Pancreas (tissue), 10 donors: ENCODE measurements around the gene CD4. TPM values are rescaled to one million over a fixed set of nuclear protein-coding genes. Genes with fewer than 3 reads are reported as not detected.

Source experiments
- ATAC-seq, 4 donors: fragments of 200-7000 bp; cut with Tn5 transposase; one replicate each; pipeline versions ENCODE4 v1.8.0 to v1.9.1; 2020; ENCODE audit warnings: mild to moderate bottlenecking in 4 of 4, moderate library complexity in 4 of 4
- DNase-seq, 6 donors: peaks; one replicate each; pipeline ENCODE4 v3.0.0-alpha.2; 2020
- FAIRE-seq: peaks from 2 replicates; lab custom pipeline; 2012; peaks lifted over from hg19 to GRCh38; lab: Jason Lieb, UNC
- H3K27ac ChIP-seq, 4 donors: fragments of 200-600 bp; sonication (generic); 1 replicate in 3 of 4; 2 replicates in 1 of 4; pipeline versions ENCODE4 v1.5.0 to v1.8.0; 2020
- H3K27me3 ChIP-seq, 4 donors: fragments of 200-600 bp; one replicate each; pipeline ENCODE4 v1.8.0; 2021
- H3K36me3 ChIP-seq, 3 donors: fragments of 200-600 bp; sonication (generic) in 1 of 3; one replicate each; pipeline versions ENCODE4 v1.5.0 to v1.8.0; 2020 to 2021
- H3K4me1 ChIP-seq, 3 donors: fragments of 200-600 bp; one replicate each; pipeline ENCODE4 v1.8.0; 2021
- H3K4me3 ChIP-seq, 4 donors: fragments of 200-600 bp; sonication (generic) in 2 of 4; one replicate each; pipeline versions ENCODE4 v1.5.0 to v1.8.0; 2020 to 2021
- H3K9me3 ChIP-seq, 4 donors: fragments of 200-600 bp; one replicate each; pipeline ENCODE4 v1.8.0; 2021
- WGBS, 2 donors: extraction: QIAGEN DNeasy Blood & Tissue Kit; methylation state at CpG; one replicate each; pipeline ENCODE4 v1.1.7; 2013; 5-methylcytosine and 5-hydroxymethylcytosine counted together
- intact Hi-C, 3 donors: fragments of 100-400 bp; cut with DNase I; formaldehyde crosslinking; loops; one replicate each; pipeline versions ENCODE4 v1.11.1 to v1.14.2; 2022
- polyA plus RNA-seq, 2 donors: library from polyadenylated mRNA; stranded (reverse); fragments of 200-250 nt; gene quantifications; one replicate each; pipeline ENCODE4 v1.2.3, GENCODE V29; 2013
- total RNA-seq, 6 donors: library from RNA; stranded (reverse); fragmentation: NEBNext Ultra II Directional in 4 of 6; extraction: Animal tissue kit (Norgen Biotek cat#: 25700) in 4 of 6; gene quantifications; one replicate each; pipeline versions ENCODE4 v1.2.1 to v1.2.4, GENCODE V29; 2021 to 2023
- TF ChIP-seq, protein P1 (sequence below), 4 donors: fragments of 200-600 bp; sonication (generic) in 3 of 4; IDR thresholded peaks; one replicate each; pipeline versions ENCODE4 v1.5.0 to v1.8.0; 2021; ENCODE audit warnings: antibody characterized with exemption in 4 of 4
- donor health status: healthy with polysubstance abuse.
- donor health status: DM: no; HTN: no; CAD: no; lungs with moderate emphysema.
- donor health status: DM: no; HTN: no; CAD: no.
- donor health status: control.
- donor health status: control.
- donor health status: Bipolar disorder and iron deficiency.
- donor health status: DM: yes; HTN: yes; CAD: no.
- donor health status: DM: no; HTN: no; CAD: no.
- donor health status: DM: no; HTN: no; CAD: no.
- donor health status: DM: yes; HTN: yes; CAD: no.

CD4 gene
- total and polyA plus RNA-seq, 8 donors = 1.2 to 19.9 (median 2.1) TPM

DNA sequence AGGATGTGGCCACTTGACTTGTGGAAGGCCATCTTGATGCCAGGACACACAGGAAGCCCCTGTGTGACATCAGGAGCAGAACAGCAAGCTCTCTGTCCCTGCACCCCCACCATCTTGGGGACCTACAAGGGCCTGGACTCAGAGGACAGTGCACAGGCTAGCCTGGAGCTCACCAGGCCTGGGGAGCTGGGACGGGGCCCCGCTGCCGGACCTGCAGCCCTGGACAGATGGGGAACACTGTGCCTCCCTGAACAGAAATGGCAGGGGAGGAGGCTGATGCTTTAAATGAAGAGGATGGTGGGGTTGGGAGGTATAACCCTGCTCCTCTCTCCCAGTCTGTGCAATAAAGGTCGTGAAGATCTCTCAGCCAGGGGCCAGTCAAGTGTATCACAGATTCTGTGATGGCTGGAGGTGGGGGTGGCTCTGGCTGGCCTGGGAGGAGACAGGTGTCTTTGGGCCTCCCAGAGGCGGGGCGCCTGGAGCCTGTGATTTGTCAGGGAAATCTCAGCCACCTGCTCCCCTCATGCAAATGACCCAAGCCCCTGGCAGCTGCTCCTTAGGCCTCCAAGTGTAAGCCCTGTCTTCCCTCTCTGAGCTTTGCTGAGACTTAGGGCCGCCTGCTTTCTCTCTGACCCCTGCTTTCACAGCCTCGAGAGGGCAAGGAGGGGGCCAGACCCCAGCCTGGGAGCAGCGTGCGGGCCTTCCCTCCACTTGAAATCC is 50.3 kb downstream of the CD4 start:
- TF ChIP-seq, protein P1, sequence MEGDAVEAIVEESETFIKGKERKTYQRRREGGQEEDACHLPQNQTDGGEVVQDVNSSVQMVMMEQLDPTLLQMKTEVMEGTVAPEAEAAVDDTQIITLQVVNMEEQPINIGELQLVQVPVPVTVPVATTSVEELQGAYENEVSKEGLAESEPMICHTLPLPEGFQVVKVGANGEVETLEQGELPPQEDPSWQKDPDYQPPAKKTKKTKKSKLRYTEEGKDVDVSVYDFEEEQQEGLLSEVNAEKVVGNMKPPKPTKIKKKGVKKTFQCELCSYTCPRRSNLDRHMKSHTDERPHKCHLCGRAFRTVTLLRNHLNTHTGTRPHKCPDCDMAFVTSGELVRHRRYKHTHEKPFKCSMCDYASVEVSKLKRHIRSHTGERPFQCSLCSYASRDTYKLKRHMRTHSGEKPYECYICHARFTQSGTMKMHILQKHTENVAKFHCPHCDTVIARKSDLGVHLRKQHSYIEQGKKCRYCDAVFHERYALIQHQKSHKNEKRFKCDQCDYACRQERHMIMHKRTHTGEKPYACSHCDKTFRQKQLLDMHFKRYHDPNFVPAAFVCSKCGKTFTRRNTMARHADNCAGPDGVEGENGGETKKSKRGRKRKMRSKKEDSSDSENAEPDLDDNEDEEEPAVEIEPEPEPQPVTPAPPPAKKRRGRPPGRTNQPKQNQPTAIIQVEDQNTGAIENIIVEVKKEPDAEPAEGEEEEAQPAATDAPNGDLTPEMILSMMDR (IDR thresholded peaks at IDR 0.05) = no peak
- Histone ChIP-seq H3K4me1 (no peaks in the 10 kb centered on the region), H3K36me3 (no peaks in the 10 kb centered on the region), H3K27ac (no peak overlapping the region), H3K4me3 (no peak overlapping the region), H3K27me3 (no peaks in the 10 kb centered on the region), H3K9me3 (no peaks in the 10 kb centered on the region)
- 80 to 82% methylated on average over 9 to 10 of the region's 10 CpGs for WGBS, 2 donors
- intact Hi-C loops = loop anchor here in 1 of 3 donors (5.0 kb wide), 1 partner anchor 107 kb away; no protein-coding TSS in a partner anchor
- no peak for DNase-seq
- no peak for ATAC-seq
- no peak for FAIRE-seq

DNA sequence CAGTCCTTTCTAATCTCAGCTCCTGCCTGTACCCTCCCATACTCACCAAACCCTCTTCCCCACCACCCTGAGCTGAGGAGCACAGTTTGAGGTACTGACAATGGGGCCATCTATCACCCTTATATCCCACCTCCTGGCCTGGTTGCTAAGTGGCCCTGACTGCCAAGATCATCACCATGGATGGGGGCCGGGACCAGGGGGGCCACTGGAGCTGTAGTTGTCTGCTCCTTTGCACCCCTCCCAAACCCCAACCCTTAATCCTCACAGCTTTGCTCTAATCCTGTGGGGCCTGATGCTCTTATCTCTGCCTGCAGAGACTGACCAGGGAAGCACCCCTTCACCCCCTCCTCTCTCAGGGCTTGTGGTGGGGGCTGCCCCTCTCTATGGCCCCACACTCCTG is 51.0 kb downstream of the CD4 start:
- intact Hi-C loops = no loop called here
- no peaks in the 10 kb centered on the region for H3K9me3 ChIP-seq
- WGBS, 2 donors = 71 to 94% methylated on average over 1 of the region's 1 CpG
- no peak overlapping the region for H3K27ac ChIP-seq
- no peaks in the 10 kb centered on the region for H3K27me3 ChIP-seq
- no peak overlapping the region for H3K4me3 ChIP-seq
- TF ChIP-seq, protein P1 (IDR thresholded peaks at IDR 0.05) = no peak
- FAIRE-seq (no peak), DNase-seq (no peak), ATAC-seq (no peak)
- no peaks in the 10 kb centered on the region for H3K36me3 ChIP-seq
- H3K4me1 ChIP-seq = no peaks in the 10 kb centered on the region

DNA sequence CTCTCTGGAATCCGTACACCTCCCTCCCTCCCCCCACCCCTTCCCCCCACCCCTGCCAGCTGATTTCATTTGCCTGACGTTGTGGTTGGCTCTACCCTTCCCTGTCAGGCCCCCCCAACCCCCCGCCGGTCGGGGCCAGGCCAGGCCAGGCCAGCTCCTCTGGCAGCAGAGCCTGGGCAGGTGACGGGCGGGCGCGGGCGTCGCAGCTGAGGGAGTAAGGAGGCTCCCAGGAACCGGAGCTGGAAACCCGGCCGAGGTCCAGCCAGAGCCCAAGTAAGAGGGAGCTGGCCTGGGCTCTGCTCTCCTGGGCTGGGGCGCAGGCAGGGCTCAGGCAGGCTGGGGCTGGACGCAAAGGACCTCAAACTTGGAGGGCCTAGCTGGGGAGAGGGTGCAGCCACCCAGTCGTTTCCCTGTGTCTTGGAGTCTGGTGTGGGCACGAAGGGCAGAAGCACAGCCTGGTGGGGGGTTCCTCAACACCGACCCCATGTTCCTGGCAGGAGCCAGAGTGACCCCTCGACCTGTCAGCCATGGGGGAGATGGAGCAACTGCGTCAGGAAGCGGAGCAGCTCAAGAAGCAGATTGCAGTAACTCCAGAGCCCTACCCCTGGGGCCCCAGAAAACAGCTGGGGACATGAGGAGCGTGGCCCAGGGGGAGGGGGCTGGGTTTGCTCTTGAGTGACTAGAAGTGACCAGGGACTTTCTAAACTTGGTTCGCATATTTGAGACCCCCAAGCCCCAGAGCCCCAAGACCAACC is 51.6 kb downstream of the CD4 start, which contains the start of gene GNB3:
Gene GNB3, plus strand, starts transcription at position 165 of the 755 bp plus-strand sequence. Its CDS starts 363 bp downstream, at position 528.
- TF ChIP-seq, protein P1 (IDR thresholded peaks at IDR 0.05) = no peak
- Histone ChIP-seq H3K4me1 (no peaks in the 10 kb centered on the region), H3K27ac (no peak within 1 kb of the TSS), H3K4me3 (no peak within 1 kb of the TSS), H3K9me3 (no peaks in the 10 kb centered on the region), H3K27me3 (no peaks in the 10 kb centered on the region), H3K36me3 (no peaks in the 10 kb centered on the region)
- WGBS, 2 donors = 75 to 81% methylated on average over 24 of the region's 24 CpGs
- DNase-seq (no peak), FAIRE-seq (no peak), ATAC-seq (no peak)
- intact Hi-C loops = no loop called here

DNA sequence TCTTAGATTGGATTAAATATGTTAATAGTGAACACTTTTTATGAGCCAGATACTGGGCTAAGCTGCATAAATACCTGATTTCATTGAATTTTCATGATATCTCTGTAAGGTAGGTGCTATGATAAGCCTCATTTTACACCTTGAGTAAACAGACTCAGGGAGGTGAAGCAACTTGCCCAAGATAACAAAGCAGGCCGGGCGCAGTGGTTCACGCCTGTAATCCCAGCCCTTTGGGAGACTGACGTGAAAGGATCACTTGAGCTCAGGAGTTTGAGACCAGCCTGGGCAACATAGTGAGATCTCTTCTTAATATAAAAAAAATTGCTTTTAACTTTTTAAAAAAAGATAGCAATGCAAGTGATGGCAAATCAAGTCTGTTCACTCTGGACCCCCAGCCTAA is 52.7 kb downstream of the CD4 start:
- H3K36me3 ChIP-seq = no peaks in the 10 kb centered on the region
- no peaks in the 10 kb centered on the region for H3K4me1 ChIP-seq
- 54 to 64% methylated on average over 4 of the region's 4 CpGs for WGBS, 2 donors
- TF ChIP-seq, protein P1 (IDR thresholded peaks at IDR 0.05) = no peak
- intact Hi-C loops = no loop called here
- no peaks in the 10 kb centered on the region for H3K9me3 ChIP-seq
- FAIRE-seq = no peak
- H3K27me3 ChIP-seq = no peaks in the 10 kb centered on the region
- no peak overlapping the region for H3K27ac ChIP-seq
- no peak for ATAC-seq
- H3K4me3 ChIP-seq = no peak overlapping the region
- no peak for DNase-seq
